A673 (cell line): ENCODE measurements around the gene CCDC7.

Experiments
- CTCF ChIP-seq: fragments of 300-800, 200-600 bp; sonication (generic); conservative IDR thresholded peaks from 2 replicates; pipeline ENCODE4 v1.5.1; 2017; ENCODE audit warnings: low read depth, mild to moderate bottlenecking, antibody characterized with exemption, low read length, moderate library complexity, mixed read lengths
- EZH2 ChIP-seq: fragments of 200-600 bp; sonication (generic); IDR thresholded peaks from 2 replicates; pipeline ENCODE4 v1.6.1; 2017; ENCODE audit warnings: borderline replicate concordance, low read depth, mild to moderate bottlenecking, mixed read lengths, antibody characterized with exemption, low read length; ENCODE audit not compliant: poor library complexity, severe bottlenecking

DNA sequence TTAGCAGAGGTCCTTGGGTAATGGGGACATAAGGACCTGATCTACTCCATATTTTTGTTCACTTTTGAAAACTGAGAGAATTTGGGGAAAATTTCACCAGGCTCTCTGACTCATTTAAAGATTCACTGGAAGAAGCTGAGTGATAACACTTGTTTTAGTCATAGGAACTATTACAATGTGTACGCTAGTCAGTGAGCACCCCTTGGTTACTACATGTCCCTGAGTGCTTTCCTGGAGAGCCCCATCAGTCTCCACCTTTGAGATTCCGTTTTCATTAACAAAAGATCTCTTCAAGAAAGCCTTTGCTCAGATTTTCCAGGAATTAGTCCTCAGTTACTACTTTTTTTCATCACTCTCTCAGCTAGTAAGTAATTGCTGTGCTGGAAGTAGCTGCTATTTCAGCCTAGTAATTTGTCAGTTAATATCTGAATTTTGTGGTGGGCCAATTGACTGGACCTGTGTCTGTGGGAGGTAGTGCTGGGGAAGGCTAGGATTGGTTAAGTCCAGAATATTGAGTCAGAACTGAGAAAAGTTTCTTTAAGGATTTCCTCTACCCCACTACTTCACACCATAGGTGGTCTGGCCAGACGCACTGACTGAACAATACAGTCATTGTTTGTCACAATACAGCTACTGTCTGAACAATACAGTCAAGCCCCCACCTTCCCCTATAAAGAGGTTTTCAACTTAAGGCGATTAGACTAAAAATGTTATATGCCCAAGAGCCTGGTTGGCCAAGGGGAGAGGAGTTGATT, 235.0 kb downstream of the CCDC7 start:
- TF ChIP-seq CTCF: no peak
- TF ChIP-seq EZH2: no peak
